HG03439 (cell line): ENCODE measurements around the gene C2orf42.
"Not testable (repeated sequence)": the region's sequence is repeated elsewhere in the genome, so short reads cannot be mapped to it uniquely, and the experiment has no call there.

Source experiments
- ATAC-seq: cut with Tn5 transposase; IDR thresholded peaks from one replicate; pipeline ENCODE4 v1.9.1; 2021; ENCODE audit warnings: mild to moderate bottlenecking, moderate library complexity; ENCODE audit not compliant: unreplicated experiment

Gene C2orf42

GRCh38 chr2:70181363-70181956, 9.4 kb downstream of the C2orf42 start:
- ATAC-seq = no peak

- no peak for ATAC-seq
These were observed 17.3 kb downstream of the C2orf42 start for GRCh38 chr2:70173520-70173919.

- ATAC-seq = not testable (repeated sequence)
These were observed 21.1 kb downstream of the C2orf42 start for GRCh38 chr2:70169654-70170245.

DNA sequence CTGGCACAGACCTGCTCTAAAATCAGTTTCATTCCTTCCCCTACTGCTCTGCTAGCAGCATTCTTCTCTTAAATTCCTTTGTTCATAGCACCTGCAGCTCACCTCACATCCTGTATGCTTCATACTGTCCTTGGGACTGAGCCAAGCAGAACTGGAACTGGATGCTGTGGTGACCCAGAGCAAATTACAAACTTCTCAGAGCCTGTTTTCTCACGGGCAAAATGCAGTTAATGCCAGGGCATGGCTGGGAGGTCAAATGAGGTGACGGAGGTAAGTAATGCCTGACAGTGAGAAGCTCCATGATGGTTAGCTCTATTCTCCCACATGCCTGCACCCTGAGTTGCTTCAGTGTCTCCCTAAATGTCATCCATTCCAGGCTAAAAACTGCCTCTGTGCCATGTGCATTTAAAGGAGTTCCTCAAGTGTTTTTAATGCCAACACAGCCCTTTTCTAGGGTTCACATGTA, 29.7 kb downstream of the C2orf42 start:
- ATAC-seq = peak; percentile 77

DNA sequence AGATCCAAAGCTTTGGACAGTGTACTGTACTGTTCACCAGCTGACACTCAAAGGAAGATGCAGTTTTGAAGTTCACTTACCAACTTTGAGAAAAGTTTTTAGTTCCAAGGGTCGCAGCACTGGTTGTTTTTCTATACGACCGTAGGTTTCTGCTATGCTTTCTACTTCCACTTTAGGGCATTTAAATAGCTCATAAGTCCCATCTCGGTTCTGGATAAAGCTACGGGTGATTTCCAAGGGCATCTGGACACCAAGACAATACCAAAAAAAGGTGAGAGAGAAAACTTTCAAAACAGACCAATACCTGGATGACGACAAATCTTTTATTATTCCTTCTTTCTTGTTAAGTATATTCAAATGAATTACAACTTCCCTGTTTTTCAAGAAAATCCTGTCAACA, 30.3 kb downstream of the C2orf42 start:
- ATAC-seq = no peak

- not testable (repeated sequence) for ATAC-seq
These were observed 41.6 kb downstream of the C2orf42 start for GRCh38 chr2:70149130-70149686.

- ATAC-seq = not testable (repeated sequence)
These were observed 42.5 kb downstream of the C2orf42 start for GRCh38 chr2:70148211-70148760.

GRCh38 chr2:70145851-70146739, 44.7 kb downstream of the C2orf42 start:
- ATAC-seq = no peak

DNA sequence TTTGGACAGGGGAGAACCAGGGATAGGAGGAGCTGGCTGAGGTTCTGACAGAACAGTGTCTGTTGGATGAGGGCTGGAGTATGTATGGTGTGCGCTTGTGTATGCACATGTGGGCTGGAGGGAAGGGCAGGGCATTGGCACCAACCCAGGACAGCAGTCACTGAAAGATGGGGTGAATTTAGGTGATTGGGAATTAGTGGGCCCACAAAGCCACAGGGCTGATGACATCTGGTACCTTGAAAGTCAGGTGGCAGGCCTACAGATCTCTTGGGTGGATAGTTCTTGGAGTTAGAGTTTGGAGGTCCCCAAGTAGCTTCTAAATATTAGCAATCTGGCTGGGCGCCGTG, 45.7 kb downstream of the C2orf42 start:
- no peak for ATAC-seq

- no peak for ATAC-seq
These were observed 46.2 kb downstream of the C2orf42 start for GRCh38 chr2:70144443-70145143.

- ATAC-seq = no peak
These were observed 47.3 kb downstream of the C2orf42 start for GRCh38 chr2:70143314-70144150.

DNA sequence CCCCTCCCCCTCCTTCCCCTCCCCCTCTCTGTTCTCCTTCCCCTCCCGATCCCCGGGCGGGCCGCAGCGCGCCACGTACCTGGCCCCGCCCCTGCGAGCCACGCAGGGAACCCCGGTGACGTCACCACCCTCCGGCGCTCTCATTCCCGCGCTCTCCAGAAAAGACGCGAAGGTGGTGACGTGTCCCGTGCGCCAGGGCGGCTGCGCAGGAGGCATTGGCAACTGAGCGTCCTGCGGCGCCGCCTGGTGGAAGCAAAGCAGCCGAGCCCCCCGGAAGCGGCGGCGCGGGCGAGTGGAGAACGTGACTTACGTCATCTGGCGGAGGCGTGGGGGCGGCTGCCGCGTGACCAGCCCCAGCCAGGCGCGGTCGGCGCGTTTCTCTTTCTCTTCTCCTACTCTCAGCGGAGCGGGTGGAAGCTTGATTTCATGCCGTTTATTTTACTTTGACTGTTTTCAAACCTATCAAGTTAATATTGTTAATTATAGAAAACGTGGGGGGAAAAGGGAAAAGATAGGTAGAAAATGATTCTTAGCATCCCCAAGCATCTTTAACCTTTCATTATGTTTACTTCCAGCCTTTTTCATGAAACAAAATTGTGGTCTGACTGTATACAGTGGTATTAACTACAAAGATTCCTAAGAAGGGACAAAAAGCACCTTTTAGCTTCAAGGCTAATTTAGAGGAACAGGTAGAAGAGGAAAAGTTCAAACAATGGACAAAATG, 48.1 kb downstream of the C2orf42 start:
- peak; percentile 74 for ATAC-seq

- peak; percentile 34 for ATAC-seq
These were observed 48.8 kb downstream of the C2orf42 start for GRCh38 chr2:70141902-70142589.

DNA sequence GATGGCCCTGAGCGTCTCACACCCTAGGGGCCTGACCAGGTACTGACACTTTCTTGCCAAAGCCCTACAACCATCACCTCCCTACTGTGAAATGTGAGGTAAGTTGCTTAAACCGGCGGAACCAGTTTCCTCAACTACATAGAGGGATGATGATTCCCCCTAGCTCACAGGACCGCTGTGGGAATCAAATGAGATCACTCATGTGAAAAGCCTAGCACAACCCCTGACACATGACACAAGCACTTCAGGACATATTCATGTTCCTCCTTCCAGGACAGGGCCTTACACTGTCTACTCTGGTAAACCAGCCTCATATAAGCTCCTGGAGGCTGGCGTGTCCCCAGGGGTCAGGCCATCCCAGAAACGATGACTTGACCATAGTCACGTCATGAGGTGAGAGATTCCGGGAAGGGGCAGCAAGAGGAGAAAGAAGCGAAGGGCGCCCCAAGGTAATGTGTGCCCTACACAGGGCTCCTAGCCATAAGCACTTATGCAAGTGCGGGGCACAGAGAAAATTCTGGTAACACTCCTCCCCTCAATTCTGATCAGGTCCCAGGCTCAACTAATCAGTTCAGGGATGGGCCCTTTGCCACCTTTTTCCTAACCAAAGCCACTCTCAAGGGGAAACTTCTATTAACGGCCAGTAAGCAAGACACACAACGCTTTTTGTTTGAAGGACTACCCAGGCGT, 49.5 kb downstream of the C2orf42 start:
- peak; percentile 37 for ATAC-seq

DNA sequence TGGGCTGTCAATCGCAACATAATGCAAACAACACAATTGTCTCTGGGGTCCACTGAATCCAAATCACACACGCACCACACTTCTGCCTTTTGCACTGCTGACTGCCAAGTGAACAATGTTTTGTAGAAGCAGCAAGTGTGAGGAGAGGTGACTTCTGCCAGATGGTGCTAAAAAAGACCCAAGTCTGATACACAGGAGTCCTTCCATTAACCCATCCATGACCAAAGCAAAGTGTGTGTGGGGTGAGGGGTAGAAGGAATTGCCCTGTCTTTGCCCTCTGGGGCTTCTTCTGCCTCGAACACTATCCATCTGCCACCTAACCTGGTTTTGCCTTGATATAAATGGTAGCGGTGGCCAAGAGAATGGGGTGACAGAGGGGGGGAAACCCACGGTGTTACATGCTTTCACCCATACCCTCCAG, 50.0 kb downstream of the C2orf42 start:
- no peak for ATAC-seq

DNA sequence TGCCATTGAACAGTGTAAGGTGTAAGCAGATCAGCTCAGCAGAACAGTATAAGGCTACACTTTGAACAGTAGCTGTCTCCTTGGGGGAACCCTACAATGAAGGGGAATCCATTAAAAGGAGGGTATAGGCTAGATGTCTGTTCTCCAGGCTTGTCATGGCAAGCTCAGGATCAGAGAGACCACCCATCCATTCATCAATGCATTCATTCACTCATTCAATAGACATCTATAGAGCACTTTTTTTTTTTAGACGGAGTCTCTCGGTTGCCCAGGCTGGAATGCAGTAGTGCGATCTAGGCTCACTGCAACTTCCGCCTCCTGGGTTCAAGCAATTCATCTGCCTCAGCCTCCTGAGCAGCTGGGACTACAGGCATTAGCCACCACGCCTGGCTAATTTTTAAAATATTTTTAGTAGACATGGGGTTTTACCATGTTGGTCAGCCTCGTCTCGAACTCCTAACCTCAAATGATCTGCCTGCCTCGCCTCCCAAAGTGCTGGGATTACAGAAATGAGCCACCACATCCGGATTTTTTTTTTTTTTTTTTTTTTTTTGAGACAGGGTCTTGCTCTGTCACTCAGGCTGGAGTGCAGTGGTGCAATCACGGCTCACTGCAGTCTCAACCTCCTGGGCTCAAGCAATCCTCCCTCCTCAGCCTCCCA, 56.4 kb downstream of the C2orf42 start:
- ATAC-seq = not testable (repeated sequence)
